HG02642 (cell line): Measurements from ENCODE around the gene SMIM27.

Experiments used
- ATAC-seq: cut with Tn5 transposase; IDR thresholded peaks from one replicate; pipeline ENCODE4 v1.9.1; 2021; ENCODE audit warnings: mild to moderate bottlenecking; ENCODE audit not compliant: unreplicated experiment, poor library complexity

The SMIM27 gene

GRCh38 chr9:32554107-32554506 lies 2.0 kb downstream of the SMIM27 start:
- no peak for ATAC-seq

GRCh38 chr9:32554591-32554990 lies 2.5 kb downstream of the SMIM27 start:
- ATAC-seq = no peak

GRCh38 chr9:32558408-32558934 lies 6.3 kb downstream of the SMIM27 start:
- ATAC-seq = no peak

GRCh38 chr9:32565967-32566366 lies 13.8 kb downstream of the SMIM27 start:
- no peak for ATAC-seq

GRCh38 chr9:32566770-32567169 lies 14.6 kb downstream of the SMIM27 start:
- ATAC-seq = no peak

GRCh38 chr9:32570262-32570661 lies 18.1 kb downstream of the SMIM27 start:
- ATAC-seq = no peak

- peak; percentile 85 for ATAC-seq
These were observed 20.1 kb downstream of the SMIM27 start for GRCh38 chr9:32571969-32572899.

- peak; percentile 89 for ATAC-seq
These were observed 20.9 kb downstream of the SMIM27 start, which contains the start of gene NDUFB6 for GRCh38 chr9:32572900-32573523. Gene NDUFB6, minus strand, starts transcription at chr9:32573159. Its CDS starts 99 bp downstream, at chr9:32573060.

- ATAC-seq = no peak
These were observed 21.7 kb downstream of the SMIM27 start for GRCh38 chr9:32573821-32574220.

GRCh38 chr9:32574858-32575257 lies 22.7 kb downstream of the SMIM27 start:
- no peak for ATAC-seq

- no peak for ATAC-seq
These were observed 25.2 kb downstream of the SMIM27 start for GRCh38 chr9:32577316-32577715.

- ATAC-seq = no peak
These were observed 26.8 kb downstream of the SMIM27 start for GRCh38 chr9:32578976-32579375.

GRCh38 chr9:32579706-32580331 lies 27.7 kb downstream of the SMIM27 start:
- peak; percentile 47 for ATAC-seq

- ATAC-seq = no peak
These were observed 28.6 kb downstream of the SMIM27 start for GRCh38 chr9:32580631-32581300.

- no peak for ATAC-seq
These were observed 29.5 kb downstream of the SMIM27 start for GRCh38 chr9:32581512-32582143.

- ATAC-seq = no peak
These were observed 32.7 kb downstream of the SMIM27 start for GRCh38 chr9:32584784-32585183.

- peak; percentile 52 for ATAC-seq
These were observed 35.8 kb downstream of the SMIM27 start for GRCh38 chr9:32587901-32588300.

- ATAC-seq = peak; percentile 45
These were observed 37.1 kb downstream of the SMIM27 start for GRCh38 chr9:32589083-32589723.

- ATAC-seq = no peak
These were observed 38.3 kb downstream of the SMIM27 start for GRCh38 chr9:32590476-32590875.
